Adrenal gland (tissue), 12 donors: ENCODE data around the gene DPM2. TPM values are rescaled to one million over a fixed set of nuclear protein-coding genes. Genes with fewer than 3 reads are reported as not detected.
A peak's percentile ranks its signal among the peaks of the same experiment; 100 is the strongest.

Experiments
- DNase-seq, 7 donors: peaks; one replicate each; pipeline ENCODE4 v3.0.0-alpha.2; 2019 to 2020
- H3K27ac ChIP-seq, 5 donors: fragments of 200-600 bp; sonication (generic) in 4 of 5; 1 replicate in 3 of 5; 2 replicates in 2 of 5; pipeline versions ENCODE4 v1.5.1 to v1.8.0; 2016 to 2020; ENCODE audit warnings: mild to moderate bottlenecking in 1 of 5
- H3K27me3 ChIP-seq: fragments of 200-600 bp; 2 replicates; pipeline ENCODE4 v1.8.0; 2021
- H3K36me3 ChIP-seq, 2 donors: fragments of 200-600 bp; replicated peaks in 1 of 2; 1 replicate in 1 of 2; 2 replicates in 1 of 2; pipeline versions ENCODE4 v1.5.1 to v1.8.0; 2018 to 2022
- H3K4me1 ChIP-seq, 2 donors: fragments of 200-600 bp; replicated peaks in 1 of 2; 1 replicate in 1 of 2; 2 replicates in 1 of 2; pipeline versions ENCODE4 v1.5.1 to v1.8.0; 2018 to 2021
- H3K4me3 ChIP-seq, 4 donors: fragments of 200-600 bp; sonication (generic) in 3 of 4; one replicate each; pipeline ENCODE4 v1.5.1; 2016 to 2018
- H3K9me3 ChIP-seq, 3 donors: fragments of 200-600 bp; sonication (generic) in 1 of 3; replicated peaks in 1 of 3; 1 replicate in 2 of 3; 2 replicates in 1 of 3; pipeline versions ENCODE4 v1.5.1 to v1.8.0; 2016 to 2021
- POLR2A ChIP-seq, 2 donors: fragments of 450-650 bp; IDR thresholded peaks; one replicate each; pipeline ENCODE4 v1.6.1; 2017; ENCODE audit warnings: antibody characterized with exemption in 2 of 2, mild to moderate bottlenecking in 2 of 2, moderate library complexity in 1 of 2
- WGBS, 4 donors: extraction: QIAGEN DNeasy Blood & Tissue Kit in 2 of 4; methylation state at CpG; one replicate each; pipeline versions ENCODE4 v1.1.5 to v1.1.7; 2013 to 2017; 5-methylcytosine and 5-hydroxymethylcytosine counted together
- intact Hi-C, 2 donors: fragments of 100-400 bp; cut with DNase I; formaldehyde crosslinking; loops; one replicate each; pipeline versions ENCODE4 v1.14.1 to v1.15.0; 2022 to 2023
- polyA plus RNA-seq, 3 donors: library from polyadenylated mRNA; stranded (reverse); fragments of 200-250 nt in 2 of 3; fragments of 350-450 nt in 1 of 3; fragmentation: Illumina TruSeq in 1 of 3; extraction: RNeasy Lipid Tissue Mini Kit (QIAGEN cat#74804) in 1 of 3; gene quantifications; one replicate each; pipeline ENCODE4 v1.2.3, GENCODE V29; 2013 to 2014
- total RNA-seq, 9 donors: library from RNA; depleted of rRNA in 4 of 9; stranded (reverse); fragments of >200 nt in 4 of 9; fragments of 120-200 nt in 1 of 9; fragmentation: NEBNext Ultra II Directional in 1 of 9; extraction: Animal tissue kit (Norgen Biotek cat#: 25700) in 1 of 9; gene quantifications; one replicate each; pipeline versions ENCODE4 v1.1.0 to v1.2.4, GENCODE V29; 2013 to 2023
- TF ChIP-seq, protein P1 (sequence below), 6 experiments: fragments of 450-650 bp in 4 of 6; fragments of 200-600 bp in 2 of 6; sonication (generic) in 1 of 6; IDR thresholded peaks; 1 replicate in 5 of 6; 2 replicates in 1 of 6; pipeline versions ENCODE4 v1.5.1 to v1.8.0; 2016 to 2021; ENCODE audit warnings: antibody characterized with exemption in 6 of 6, mild to moderate bottlenecking in 2 of 6, moderate library complexity in 1 of 6
- donor health status: healthy with polysubstance abuse.
- donor health status: Bipolar disorder and iron deficiency.
- donor health status: DM: yes; HTN: yes; CAD: no.
- donor health status: DM: no; HTN: no; CAD: no.
- donor health status: DM: no; HTN: no; CAD: no.
- donor health status: DM: yes; HTN: yes; CAD: no.

The DPM2 gene
- total and polyA plus RNA-seq, 12 donors, result 18.4 to 46.8 (median 33.5) TPM

DNA sequence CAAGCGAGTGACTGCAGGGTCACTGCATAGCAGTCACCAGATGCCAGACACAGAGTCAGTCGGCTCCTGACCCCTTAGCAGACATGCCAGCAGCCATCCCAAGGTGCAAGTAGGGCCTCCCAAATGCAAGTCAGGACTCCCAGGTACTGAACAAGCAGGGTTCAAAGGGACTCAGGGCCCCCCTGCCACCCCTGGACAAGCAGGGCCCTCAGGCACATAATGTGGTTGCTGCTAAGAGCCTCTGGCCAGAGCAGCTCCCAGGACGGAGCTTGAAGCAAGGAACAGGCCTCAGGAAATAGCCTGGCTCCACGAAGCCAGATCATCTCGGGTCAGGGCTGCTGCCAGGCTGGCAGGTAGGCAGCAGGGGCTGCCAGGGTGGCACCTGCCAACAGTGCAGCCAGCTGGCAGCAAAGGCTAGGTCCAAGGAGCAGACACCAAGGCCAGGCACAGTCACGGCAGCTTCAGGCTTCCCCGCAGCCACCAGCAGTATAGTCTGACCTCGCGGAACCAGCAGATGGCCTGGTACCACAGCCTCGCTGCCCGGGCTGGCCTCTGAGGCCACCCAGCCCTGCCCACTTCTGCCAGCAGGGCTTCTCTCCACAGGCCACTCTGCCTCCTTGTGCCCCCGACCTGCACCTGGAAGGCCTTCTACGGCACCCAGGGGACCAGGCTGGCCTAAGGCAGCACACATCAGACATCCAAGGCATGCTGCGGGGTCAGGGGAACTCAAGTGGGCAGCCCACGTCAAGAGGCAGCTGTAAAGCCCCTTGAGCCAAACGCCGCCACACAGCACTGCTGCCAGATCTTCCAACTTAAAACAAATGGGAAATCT lies 35.7 kb upstream of the DPM2 start:
- WGBS, 4 donors, result 11 to 44% (median 27%) methylated on average over 3 to 17 of the region's 17 CpGs
- intact Hi-C loops, result no loop called here
- H3K27me3 ChIP-seq, result no peaks in the 10 kb centered on the region
- H3K4me1 ChIP-seq, result peaks cover 91 to 100% of the 10 kb centered on the region in 2 donors
- H3K4me3 ChIP-seq, result no peak overlapping the region
- peak; percentile 71 to 91 (median 87) for DNase-seq
- no peaks in the 10 kb centered on the region for H3K9me3 ChIP-seq
- H3K36me3 ChIP-seq, result no peaks in the 10 kb centered on the region
- peak overlapping the region; percentile 67 to 95 (median 91) for H3K27ac ChIP-seq
- TF ChIP-seq POLR2A (IDR thresholded peaks at IDR 0.05), result peak in 1 of 2 donors; percentile 34
- TF ChIP-seq, protein P1, sequence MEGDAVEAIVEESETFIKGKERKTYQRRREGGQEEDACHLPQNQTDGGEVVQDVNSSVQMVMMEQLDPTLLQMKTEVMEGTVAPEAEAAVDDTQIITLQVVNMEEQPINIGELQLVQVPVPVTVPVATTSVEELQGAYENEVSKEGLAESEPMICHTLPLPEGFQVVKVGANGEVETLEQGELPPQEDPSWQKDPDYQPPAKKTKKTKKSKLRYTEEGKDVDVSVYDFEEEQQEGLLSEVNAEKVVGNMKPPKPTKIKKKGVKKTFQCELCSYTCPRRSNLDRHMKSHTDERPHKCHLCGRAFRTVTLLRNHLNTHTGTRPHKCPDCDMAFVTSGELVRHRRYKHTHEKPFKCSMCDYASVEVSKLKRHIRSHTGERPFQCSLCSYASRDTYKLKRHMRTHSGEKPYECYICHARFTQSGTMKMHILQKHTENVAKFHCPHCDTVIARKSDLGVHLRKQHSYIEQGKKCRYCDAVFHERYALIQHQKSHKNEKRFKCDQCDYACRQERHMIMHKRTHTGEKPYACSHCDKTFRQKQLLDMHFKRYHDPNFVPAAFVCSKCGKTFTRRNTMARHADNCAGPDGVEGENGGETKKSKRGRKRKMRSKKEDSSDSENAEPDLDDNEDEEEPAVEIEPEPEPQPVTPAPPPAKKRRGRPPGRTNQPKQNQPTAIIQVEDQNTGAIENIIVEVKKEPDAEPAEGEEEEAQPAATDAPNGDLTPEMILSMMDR (IDR thresholded peaks at IDR 0.05), result peak in 5 of 6 experiments; percentile 25 to 47 (median 38)

DNA sequence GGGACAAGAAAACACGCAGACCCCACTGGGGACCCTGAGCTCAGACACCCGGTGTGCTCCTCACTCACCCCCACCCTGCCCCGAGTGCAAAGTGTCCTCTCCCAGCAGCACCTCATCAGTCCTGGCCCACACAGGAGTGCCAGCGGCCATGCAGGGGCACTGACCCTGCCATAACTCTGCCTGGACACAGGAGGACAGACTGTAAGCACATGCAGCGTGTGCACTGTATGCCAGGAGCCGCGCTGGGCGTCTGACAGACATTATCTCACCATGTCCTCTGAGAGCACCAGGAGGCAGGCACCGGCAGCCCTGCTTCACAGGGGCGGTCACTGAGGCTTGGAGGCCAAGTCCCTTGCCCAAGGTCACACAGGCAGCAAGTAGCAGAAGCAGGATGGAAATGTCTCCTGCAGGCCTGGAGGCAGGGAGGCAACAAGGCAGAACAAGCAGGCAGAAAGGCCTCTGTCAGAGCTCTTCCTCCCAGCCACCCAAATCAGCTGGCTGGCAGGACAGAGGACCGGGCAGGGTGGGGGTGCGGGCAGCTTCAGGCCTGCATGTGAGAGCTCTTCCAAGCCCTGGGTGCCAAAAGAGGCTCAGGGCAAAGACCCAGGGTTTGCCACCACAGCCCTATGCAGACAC lies 34.7 kb upstream of the DPM2 start:
- peak overlapping the region; percentile 67 to 95 (median 91) for H3K27ac ChIP-seq
- no peaks in the 10 kb centered on the region for H3K27me3 ChIP-seq
- no peaks in the 10 kb centered on the region for H3K36me3 ChIP-seq
- peak; percentile 48 to 92 (median 73) for DNase-seq
- intact Hi-C loops, result no loop called here
- peak in 1 of 2 donors; percentile 36 for TF ChIP-seq POLR2A (IDR thresholded peaks at IDR 0.05)
- TF ChIP-seq, protein P1 (IDR thresholded peaks at IDR 0.05), result peak in 2 of 6 experiments; percentile 11 to 17
- no peaks in the 10 kb centered on the region for H3K9me3 ChIP-seq
- WGBS, 4 donors, result 17 to 79% (median 34%) methylated on average over 2 to 12 of the region's 12 CpGs
- peaks cover 91 to 100% of the 10 kb centered on the region in 2 donors for H3K4me1 ChIP-seq
- no peak overlapping the region for H3K4me3 ChIP-seq

DNA sequence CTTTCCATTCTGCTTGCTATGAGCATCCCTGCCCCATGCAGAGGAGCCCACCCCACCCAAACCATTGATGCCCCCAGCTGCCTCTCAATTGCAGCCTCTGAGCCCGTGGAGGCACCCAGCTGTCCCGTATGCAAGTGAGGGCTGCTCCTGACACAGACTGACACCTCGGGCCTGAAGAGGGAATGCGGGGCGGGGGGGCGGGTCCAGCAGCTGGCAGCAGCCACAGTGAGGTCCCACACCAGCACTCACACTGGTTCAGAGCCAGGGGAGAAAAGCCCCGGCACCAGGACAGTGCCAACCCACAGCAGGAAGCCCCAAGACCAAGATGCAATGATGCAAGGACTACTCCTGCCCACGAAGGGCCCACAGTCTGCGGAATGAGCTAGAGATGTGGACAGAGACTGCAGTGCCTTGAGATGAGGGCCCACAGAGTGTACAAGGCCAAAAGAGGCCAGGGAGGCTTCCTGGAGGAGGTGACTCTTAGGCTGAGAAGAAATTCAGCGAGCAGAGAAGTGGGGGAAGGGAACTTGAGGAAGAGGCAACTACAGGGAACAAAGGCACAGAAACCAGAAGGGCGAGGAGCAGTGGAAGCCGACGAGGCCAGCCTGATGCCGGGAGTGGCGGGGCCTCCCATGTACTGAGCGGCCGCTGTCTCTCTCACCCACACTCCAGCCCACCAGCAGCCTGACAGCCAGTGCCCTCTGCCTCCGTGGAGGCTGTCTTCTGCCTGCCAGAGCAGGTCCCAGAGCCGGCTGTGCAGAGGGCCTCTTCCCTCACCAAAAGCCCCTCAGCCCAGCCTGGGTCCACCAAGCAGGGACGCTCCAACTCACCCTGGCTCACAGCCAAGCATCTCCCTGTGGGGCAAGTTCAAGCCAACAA lies 33.9 kb upstream of the DPM2 start:
- H3K4me3 ChIP-seq, result no peak overlapping the region
- no peaks in the 10 kb centered on the region for H3K9me3 ChIP-seq
- intact Hi-C loops, result no loop called here
- peak in 3 of 7 donors; percentile 30 to 56 (median 38) for DNase-seq
- WGBS, 4 donors, result 37 to 40% (median 39%) methylated on average over 12 to 20 of the region's 20 CpGs
- peaks cover 91 to 100% of the 10 kb centered on the region in 2 donors for H3K4me1 ChIP-seq
- TF ChIP-seq, protein P1 (IDR thresholded peaks at IDR 0.05), result no peak
- TF ChIP-seq POLR2A (IDR thresholded peaks at IDR 0.05), result no peak
- H3K27me3 ChIP-seq, result no peaks in the 10 kb centered on the region
- H3K27ac ChIP-seq, result peak overlapping the region; percentile 67 to 95 (median 91)
- no peaks in the 10 kb centered on the region for H3K36me3 ChIP-seq
